ENCODE measurements around the gene LIN9.
"Not testable (repeated sequence)": the region's sequence is repeated elsewhere in the genome, so short reads cannot be mapped to it uniquely, and the experiment has no call there.

The LIN9 gene

GRCh38 chr1:226210571-226211176 is 98.3 kb downstream of the LIN9 start:
- no peak for DNase-seq

- no peak for DNase-seq
These were observed 99.5 kb downstream of the LIN9 start for GRCh38 chr1:226209307-226210059.

- no peak for DNase-seq
These were observed 101.9 kb downstream of the LIN9 start for GRCh38 chr1:226207048-226207447.

- no peak for DNase-seq
These were observed 104.8 kb downstream of the LIN9 start for GRCh38 chr1:226204198-226204597.

GRCh38 chr1:226203655-226204054 is 105.3 kb downstream of the LIN9 start:
- no peak for DNase-seq

GRCh38 chr1:226203240-226203639 is 105.7 kb downstream of the LIN9 start:
- DNase-seq, result no peak

GRCh38 chr1:226202666-226203065 is 106.3 kb downstream of the LIN9 start:
- DNase-seq, result not testable (repeated sequence)

GRCh38 chr1:226202246-226202645 is 106.7 kb downstream of the LIN9 start:
- no peak for DNase-seq

GRCh38 chr1:226201029-226201593 is 107.9 kb downstream of the LIN9 start:
- DNase-seq, result no peak

GRCh38 chr1:226199971-226200370 is 109.0 kb downstream of the LIN9 start:
- DNase-seq, result no peak

GRCh38 chr1:226195144-226195543 is 113.8 kb downstream of the LIN9 start:
- DNase-seq, result no peak

GRCh38 chr1:226187380-226187779 is 121.6 kb downstream of the LIN9 start:
- no peak for DNase-seq

GRCh38 chr1:226187019-226187322 is 122.0 kb downstream of the LIN9 start:
- DNase-seq, result no peak

GRCh38 chr1:226186124-226187018 is 122.6 kb downstream of the LIN9 start, which contains the start of gene ACBD3:
ACBD3 (minus strand) TSS chr1:226186741; CDS start chr1:226186675, 66 bp downstream.
- DNase-seq, result peak; percentile 97

- no peak for DNase-seq
These were observed 123.6 kb downstream of the LIN9 start for GRCh38 chr1:226185141-226186036.

GRCh38 chr1:226181996-226182714 is 126.8 kb downstream of the LIN9 start:
- peak; percentile 8 for DNase-seq

All from NCI-H1092 treated with DMSO at 0.1 percent for 48 hours (cell line).